A549 (cell line): Measurements from ENCODE around the gene TRIM13. TPM values are rescaled to one million over a fixed set of nuclear protein-coding genes. Genes with fewer than 3 reads are reported as not detected.

Experiments
- ATAC-seq, 2 experiments: fragments of 200-7000 bp in 1 of 2; fragments of >200 bp in 1 of 2; cut with Nextera tagmentation in 1 of 2; cut with Tn5 transposase in 1 of 2; 3 replicates each; pipeline versions ENCODE4 v1.8.0 to v1.9.1; 2018 to 2020; ENCODE audit warnings: mild to moderate bottlenecking in 1 of 2, moderate library complexity in 1 of 2
- CTCF ChIA-PET: fragments of 300-600 bp; sonication (Branson Sonifier 250); formaldehyde crosslinking; extraction: SDS; loops from one replicate; lab custom pipeline; 2021; ENCODE audit warnings: antibody characterized with exemption, inconsistent platforms; lab: Yijun Ruan, JAX
- POLR2A ChIA-PET: fragments of 350-600 bp; formaldehyde crosslinking; extraction: SDS; loops from one replicate; lab custom pipeline; 2021; ENCODE audit warnings: antibody characterized with exemption, inconsistent platforms; lab: Yijun Ruan, JAX
- DNase-seq, 2 experiments: peaks; one replicate each; pipeline versions ENCODE4 v3.0.0 to v3.0.0-alpha.2; 2011 to 2016; ENCODE audit warnings: low read depth in 1 of 2, low spot score in 1 of 2
- FAIRE-seq: peaks from 2 replicates; lab custom pipeline; 2011; peaks lifted over from hg19 to GRCh38; lab: Jason Lieb, UNC
- H3K27ac ChIP-seq, 2 experiments: fragments of >200 bp; sonication (Bioruptor Twin); formaldehyde crosslinking; 3 replicates each; pipeline ENCODE4 v1.5.1; 2016 to 2017
- H3K4me1 ChIP-seq: fragments of >200 bp; sonication (Bioruptor Twin); formaldehyde crosslinking; 3 replicates; pipeline ENCODE4 v1.6.1; 2016
- H3K4me2 ChIP-seq: fragments of >200 bp; sonication (Bioruptor Twin); formaldehyde crosslinking; 3 replicates; pipeline ENCODE4 v1.6.1; 2016
- H3K4me3 ChIP-seq: fragments of >200 bp; sonication (Bioruptor Twin); formaldehyde crosslinking; 3 replicates; pipeline ENCODE4 v1.5.1; 2016
- H3K9me3 ChIP-seq: fragments of >200 bp; sonication (Bioruptor Twin); formaldehyde crosslinking; 3 replicates; pipeline ENCODE4 v1.6.1; 2016
- BCL3 ChIP-seq: fragments of >200 bp; sonication (Bioruptor Twin); formaldehyde crosslinking; IDR thresholded peaks from 3 replicates; pipeline ENCODE4 v1.6.1; 2016
- CBX2 ChIP-seq: fragments of 200-600 bp; sonication (generic); IDR thresholded peaks from 2 replicates; pipeline ENCODE4 v1.6.1; 2016; ENCODE audit warnings: low read depth, mild to moderate bottlenecking, borderline replicate concordance
- CHD2 ChIP-seq: fragments of 150-350 bp; IDR thresholded peaks from 2 replicates; pipeline ENCODE4 v1.6.1; 2014; ENCODE audit warnings: low read length; ENCODE audit not compliant: partially characterized antibody
- ESRRA ChIP-seq: fragments of 150-350 bp; IDR thresholded peaks from 2 replicates; pipeline ENCODE4 v1.6.1; 2014; ENCODE audit warnings: mild to moderate bottlenecking, low read length, borderline replicate concordance
- GATA3 ChIP-seq: IDR thresholded peaks from 2 replicates; pipeline ENCODE4 v1.6.1; 2012; ENCODE audit warnings: borderline replicate concordance
- HEYL ChIP-seq: fragments of 250-450 bp; sonication (Bioruptor Pico); IDR thresholded peaks from 2 replicates; pipeline ENCODE4 v1.8.0; 2021; ENCODE audit warnings: mild to moderate bottlenecking, moderate library complexity
- JUN ChIP-seq, 2 experiments: fragments of >200 bp; sonication (Bioruptor Twin); formaldehyde crosslinking; IDR thresholded peaks; 2 replicates in 1 of 2; 3 replicates in 1 of 2; pipeline ENCODE4 v1.6.1; 2016 to 2017
- JUNB ChIP-seq: fragments of >200 bp; sonication (Bioruptor Twin); formaldehyde crosslinking; IDR thresholded peaks from 2 replicates; pipeline ENCODE4 v1.6.1; 2016
- MAFK ChIP-seq: fragments of 450-650 bp; IDR thresholded peaks from 2 replicates; pipeline ENCODE4 v1.6.1; 2014; ENCODE audit not compliant: partially characterized antibody
- MAX ChIP-seq: IDR thresholded peaks from 2 replicates; pipeline ENCODE4 v1.6.1; 2012
- NFE2L2 ChIP-seq: fragments of 150-350 bp; conservative IDR thresholded peaks from 2 replicates; pipeline ENCODE4 v1.6.1; 2014; ENCODE audit warnings: low read length
- NPAS2 ChIP-seq: fragments of 250-450 bp; sonication (Bioruptor Pico); IDR thresholded peaks from 2 replicates; pipeline ENCODE4 v1.8.0; 2022; ENCODE audit warnings: mild to moderate bottlenecking, moderate library complexity, borderline replicate concordance
- PBX3 ChIP-seq: IDR thresholded peaks from 2 replicates; pipeline ENCODE4 v1.6.1; 2012
- POLR2A ChIP-seq: IDR thresholded peaks from 2 replicates; pipeline ENCODE4 v1.6.1; 2012; ENCODE audit warnings: mild to moderate bottlenecking, low read length
- SMC3 ChIP-seq: fragments of >200 bp; sonication (Bioruptor Twin); formaldehyde crosslinking; IDR thresholded peaks from 3 replicates; pipeline ENCODE4 v1.6.1; 2018; ENCODE audit warnings: inconsistent platforms
- SREBF2 ChIP-seq: fragments of 450-650 bp; IDR thresholded peaks from 2 replicates; pipeline ENCODE4 v1.6.1; 2014; ENCODE audit warnings: mild to moderate bottlenecking, moderate library complexity
- TFCP2L1 ChIP-seq: fragments of 250-450 bp; sonication (Bioruptor Pico); IDR thresholded peaks from 2 replicates; pipeline ENCODE4 v1.5.0; 2021; ENCODE audit warnings: mild to moderate bottlenecking
- ZC3H11A ChIP-seq: fragments of 450-650 bp; IDR thresholded peaks from 2 replicates; pipeline ENCODE4 v1.6.1; 2014; ENCODE audit warnings: antibody characterized with exemption, mild to moderate bottlenecking
- ZFP36 ChIP-seq: fragments of 450-650 bp; IDR thresholded peaks from 2 replicates; pipeline ENCODE4 v1.6.1; 2014; ENCODE audit warnings: borderline replicate concordance; ENCODE audit not compliant: partially characterized antibody
- WGBS: methylation state at CpG from one replicate; pipeline ENCODE4 v1.1.6; 2017; ENCODE audit errors: missing lambda C conversion rate; 5-methylcytosine and 5-hydroxymethylcytosine counted together
- polyA plus RNA-seq, 4 experiments: library from polyadenylated mRNA; depleted of rRNA in 3 of 4; stranded (reverse); fragments of >200 nt; fragmentation: RNase III in 1 of 4; extraction: RNeasy Plus Mini Kit Qiagen cat#74134 plus additional on column Dnase treatment in 1 of 4; gene quantifications; 2 replicates in 3 of 4; 3 replicates in 1 of 4; pipeline ENCODE4 v1.2.3, GENCODE V29; 2011 to 2017
- TF ChIP-seq, protein P1 (sequence below): fragments of >200 bp; sonication (Bioruptor Twin); formaldehyde crosslinking; IDR thresholded peaks from 2 replicates; pipeline ENCODE4 v1.6.1; 2016
- TF ChIP-seq, protein P2 (sequence below): fragments of 450-650 bp; IDR thresholded peaks from 2 replicates; pipeline ENCODE4 v1.6.1; 2014; ENCODE audit warnings: antibody characterized with exemption
- TF ChIP-seq, protein P3 (sequence below): fragments of 250-450 bp; sonication (Bioruptor Pico); IDR thresholded peaks from 2 replicates; pipeline ENCODE4 v1.5.0; 2021; ENCODE audit warnings: mild to moderate bottlenecking, moderate library complexity, borderline replicate concordance

The TRIM13 gene
- polyA plus RNA-seq, 2 of the 4 experiments (the other 2 are of a cell fraction): 10.9 to 22.4 TPM

- TF ChIP-seq HEYL (CRISPR knock-in tag): no peak
- no peak for TF ChIP-seq ZC3H11A
- no peak for TF ChIP-seq MAX
Observed at GRCh38 chr13:50011461-50011860, 14.6 kb downstream of the TRIM13 start (continued).

- H3K4me1 ChIP-seq: no peaks in the 10 kb centered on the region
- ATAC-seq (no peak), FAIRE-seq (no peak), DNase-seq (no peak)
- H3K9me3 ChIP-seq: no peaks in the 10 kb centered on the region
- no peak overlapping the region for H3K4me3 ChIP-seq
- peak; percentile 35 for TF ChIP-seq MAFK
- no peak for TF ChIP-seq ZFP36
- 91% methylated on average over 6 of the region's 6 CpGs for WGBS
- H3K4me2 ChIP-seq: no peak overlapping the region
- no peak overlapping the region for H3K27ac ChIP-seq
- ChIA-PET CTCF (interaction anchor here (0.5 to 1.2 kb wide), 2 partner anchors 44 to 899 kb away, joined by 3 read pairs; no protein-coding TSS in a partner anchor), POLR2A (no interaction called here)
Observed at GRCh38 chr13:50012396-50013169, 15.7 kb downstream of the TRIM13 start.

DNA sequence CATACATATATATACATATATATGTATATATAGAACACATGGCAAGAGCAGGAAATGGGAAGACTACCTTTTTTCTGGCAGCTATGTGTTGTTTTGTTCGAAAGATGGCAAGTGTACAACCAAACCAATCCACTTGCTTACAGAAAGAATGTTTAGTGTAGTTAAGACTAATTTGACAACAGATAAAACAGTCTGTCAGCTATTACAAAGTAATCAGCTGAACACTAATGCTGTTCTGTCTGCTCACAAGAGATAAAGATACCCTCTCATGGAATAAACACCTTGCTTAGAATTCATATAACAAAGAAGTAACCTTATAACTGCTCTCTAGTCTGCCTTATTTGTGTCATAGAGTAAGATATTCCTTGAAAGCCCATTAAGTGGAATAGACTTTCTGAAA lies 17.5 kb downstream of the TRIM13 start:
- TF ChIP-seq, protein P1, sequence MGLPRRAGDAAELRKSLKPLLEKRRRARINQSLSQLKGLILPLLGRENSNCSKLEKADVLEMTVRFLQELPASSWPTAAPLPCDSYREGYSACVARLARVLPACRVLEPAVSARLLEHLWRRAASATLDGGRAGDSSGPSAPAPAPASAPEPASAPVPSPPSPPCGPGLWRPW: no peak
- TF ChIP-seq TFCP2L1 (CRISPR knock-in tag) (no peak), BCL3 (no peak), SREBF2 (no peak), SMC3 (no peak), CBX2 (no peak), GATA3 (no peak), NFE2L2 (no peak), JUNB (no peak), CHD2 (no peak), POLR2A (no peak), ESRRA (no peak), JUN (IDR thresholded peaks at IDR 0.05) (no peak), PBX3 (no peak), NPAS2 (no peak)
- TF ChIP-seq, protein P2, sequence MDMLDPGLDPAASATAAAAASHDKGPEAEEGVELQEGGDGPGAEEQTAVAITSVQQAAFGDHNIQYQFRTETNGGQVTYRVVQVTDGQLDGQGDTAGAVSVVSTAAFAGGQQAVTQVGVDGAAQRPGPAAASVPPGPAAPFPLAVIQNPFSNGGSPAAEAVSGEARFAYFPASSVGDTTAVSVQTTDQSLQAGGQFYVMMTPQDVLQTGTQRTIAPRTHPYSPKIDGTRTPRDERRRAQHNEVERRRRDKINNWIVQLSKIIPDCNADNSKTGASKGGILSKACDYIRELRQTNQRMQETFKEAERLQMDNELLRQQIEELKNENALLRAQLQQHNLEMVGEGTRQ: no peak
- TF ChIP-seq, protein P3, sequence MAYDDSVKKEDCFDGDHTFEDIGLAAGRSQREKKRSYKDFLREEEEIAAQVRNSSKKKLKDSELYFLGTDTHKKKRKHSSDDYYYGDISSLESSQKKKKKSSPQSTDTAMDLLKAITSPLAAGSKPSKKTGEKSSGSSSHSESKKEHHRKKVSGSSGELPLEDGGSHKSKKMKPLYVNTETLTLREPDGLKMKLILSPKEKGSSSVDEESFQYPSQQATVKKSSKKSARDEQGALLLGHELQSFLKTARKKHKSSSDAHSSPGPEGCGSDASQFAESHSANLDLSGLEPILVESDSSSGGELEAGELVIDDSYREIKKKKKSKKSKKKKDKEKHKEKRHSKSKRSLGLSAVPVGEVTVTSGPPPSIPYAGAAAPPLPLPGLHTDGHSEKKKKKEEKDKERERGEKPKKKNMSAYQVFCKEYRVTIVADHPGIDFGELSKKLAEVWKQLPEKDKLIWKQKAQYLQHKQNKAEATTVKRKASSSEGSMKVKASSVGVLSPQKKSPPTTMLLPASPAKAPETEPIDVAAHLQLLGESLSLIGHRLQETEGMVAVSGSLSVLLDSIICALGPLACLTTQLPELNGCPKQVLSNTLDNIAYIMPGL: no peak
- TF ChIP-seq, all 56 proteins: peak for 0
- Histone ChIP-seq H3K4me2 (no peak overlapping the region), H3K4me3 (no peak overlapping the region), H3K4me1 (no peaks in the 10 kb centered on the region), H3K9me3 (no peaks in the 10 kb centered on the region), H3K27ac (no peak overlapping the region)
- no peak for FAIRE-seq
- 90% methylated on average over 1 of the region's 1 CpG for WGBS
- DNase-seq: no peak
- CTCF ChIA-PET: no interaction called here
- POLR2A ChIA-PET: interaction anchor here (2.3 kb wide), 1 partner anchor 17 kb away, joined by 10 read pairs; no protein-coding TSS in a partner anchor
- no peak for ATAC-seq
